Smooth muscle cell (in vitro differentiated cells): ENCODE results near the gene CFAP61. TPM values are rescaled to one million over a fixed set of nuclear protein-coding genes. Genes with fewer than 3 reads are reported as not detected.

Source experiments
- DNase-seq: peaks from one replicate; lab custom pipeline; 2025; ENCODE audit not compliant: unreplicated experiment; lab: John Stamatoyannopoulos, UW
- H2AFZ ChIP-seq: fragments of 200-600 bp; sonication (generic); 2 replicates; pipeline ENCODE4 v1.6.0; 2016; ENCODE audit warnings: antibody characterized with exemption, low read depth, mild to moderate bottlenecking
- H3F3A ChIP-seq: fragments of 200-600 bp; sonication (generic); 2 replicates; pipeline ENCODE4 v1.6.0; 2017; ENCODE audit warnings: antibody characterized with exemption, low read depth
- H3K27ac ChIP-seq: fragments of 200-600 bp; sonication (generic); 2 replicates; pipeline ENCODE4 v1.5.1; 2016; ENCODE audit warnings: low read depth, mild to moderate bottlenecking
- H3K27me3 ChIP-seq: fragments of 200-600 bp; sonication (generic); 2 replicates; pipeline ENCODE4 v1.6.1; 2016; ENCODE audit warnings: low read depth, mild to moderate bottlenecking
- H3K36me3 ChIP-seq: fragments of 200-600 bp; sonication (generic); 2 replicates; pipeline ENCODE4 v1.5.1; 2016; ENCODE audit warnings: low read depth
- H3K4me1 ChIP-seq: fragments of 200-600 bp; sonication (generic); 2 replicates; pipeline ENCODE4 v1.5.1; 2016; ENCODE audit warnings: low read depth
- H3K4me2 ChIP-seq: fragments of 200-600 bp; sonication (generic); 2 replicates; pipeline ENCODE4 v1.6.0; 2016; ENCODE audit warnings: mild to moderate bottlenecking
- H3K4me3 ChIP-seq: fragments of 200-600 bp; sonication (generic); 2 replicates; pipeline ENCODE4 v1.5.1; 2016; ENCODE audit warnings: mild to moderate bottlenecking
- H3K79me2 ChIP-seq: fragments of 200-600 bp; sonication (generic); 2 replicates; pipeline ENCODE4 v1.6.0; 2016; ENCODE audit warnings: low read depth, mild to moderate bottlenecking
- H3K9ac ChIP-seq: fragments of 200-600 bp; sonication (generic); 2 replicates; pipeline ENCODE4 v1.6.0; 2016; ENCODE audit warnings: low read depth
- H3K9me3 ChIP-seq: fragments of 200-600 bp; sonication (generic); replicated peaks from 2 replicates; pipeline ENCODE4 v1.5.1; 2016; ENCODE audit warnings: low read depth
- H4K20me1 ChIP-seq: fragments of 200-600 bp; sonication (generic); 2 replicates; pipeline ENCODE4 v1.6.0; 2016; ENCODE audit warnings: low read depth
- CTCF ChIP-seq: fragments of 200-600 bp; sonication (generic); IDR thresholded peaks from 2 replicates; pipeline ENCODE4 v1.5.1; 2017; ENCODE audit warnings: borderline replicate concordance, mild to moderate bottlenecking, antibody characterized with exemption; ENCODE audit not compliant: insufficient read depth, poor library complexity, severe bottlenecking
- WGBS: methylation state at CpG from one replicate; pipeline ENCODE4 v1.1.7; 2016; ENCODE audit warnings: low lambda C conversion rate; 5-methylcytosine and 5-hydroxymethylcytosine counted together
- polyA plus RNA-seq: library from polyadenylated mRNA; unstranded; fragments of >200 nt; fragmentation: Nextera tagmentation; extraction: Ambion mirVana; gene quantifications from 2 replicates; pipeline ENCODE4 v1.2.1, GENCODE V29; 2016
- total RNA-seq: library from RNA; depleted of rRNA; stranded (reverse); fragments of >200 nt; gene quantifications from 2 replicates; pipeline ENCODE4 v1.2.3, GENCODE V29; 2014

Gene CFAP61
- total and polyA plus RNA-seq, 2 experiments from 2014 or later: not detected

GRCh38 chr20:20195021-20195705 lies 142.8 kb downstream of the CFAP61 start:
- no peak overlapping the region for H3K27ac ChIP-seq
- no peak overlapping the region for H3K4me3 ChIP-seq
- H3F3A ChIP-seq: peaks cover 6% of the 10 kb centered on the region
- no peaks in the 10 kb centered on the region for H4K20me1 ChIP-seq
- WGBS: 78% methylated on average over 6 of the region's 6 CpGs
- no peak overlapping the region for H2AFZ ChIP-seq
- peaks cover 60% of the 10 kb centered on the region for H3K27me3 ChIP-seq
- H3K79me2 ChIP-seq: no peaks in the 10 kb centered on the region
- no peak overlapping the region for H3K4me2 ChIP-seq
- DNase-seq: no peak
- peaks cover 9% of the 10 kb centered on the region for H3K4me1 ChIP-seq
- H3K9ac ChIP-seq: no peak overlapping the region
- TF ChIP-seq CTCF: no peak
- H3K9me3 ChIP-seq: no peaks in the 10 kb centered on the region
- H3K36me3 ChIP-seq: no peaks in the 10 kb centered on the region

GRCh38 chr20:20196610-20197009 lies 144.3 kb downstream of the CFAP61 start:
- Histone ChIP-seq H3K4me2 (no peak overlapping the region), H3K27ac (no peak overlapping the region), H4K20me1 (no peaks in the 10 kb centered on the region), H3K79me2 (no peaks in the 10 kb centered on the region), H3K36me3 (no peaks in the 10 kb centered on the region), H3K9ac (no peak overlapping the region), H3K4me3 (no peak overlapping the region), H3K27me3 (peaks cover 47% of the 10 kb centered on the region), H3K4me1 (peaks cover 11% of the 10 kb centered on the region), H3F3A (peaks cover 6% of the 10 kb centered on the region), H3K9me3 (no peaks in the 10 kb centered on the region), H2AFZ (no peak overlapping the region)
- TF ChIP-seq CTCF: no peak
- WGBS: 91% methylated on average over 10 of the region's 10 CpGs
- DNase-seq: no peak

- Histone ChIP-seq H3K79me2 (no peaks in the 10 kb centered on the region), H3F3A (peaks cover 6% of the 10 kb centered on the region), H3K4me1 (peaks cover 11% of the 10 kb centered on the region), H3K9ac (no peak overlapping the region), H3K27me3 (peaks cover 33% of the 10 kb centered on the region), H3K27ac (no peak overlapping the region), H3K4me2 (no peak overlapping the region), H4K20me1 (no peaks in the 10 kb centered on the region), H3K36me3 (no peaks in the 10 kb centered on the region), H3K9me3 (no peaks in the 10 kb centered on the region), H3K4me3 (no peak overlapping the region), H2AFZ (no peak overlapping the region)
- no peak for DNase-seq
- TF ChIP-seq CTCF: no peak
- WGBS: 92% methylated on average over 1 of the region's 1 CpG
Measured at GRCh38 chr20:20198011-20198410, 145.7 kb downstream of the CFAP61 start.
